Epithelial cell of proximal tubule (primary cell): ENCODE data around the gene CASP6. TPM values are rescaled to one million over a fixed set of nuclear protein-coding genes. Genes with fewer than 3 reads are reported as not detected.

Source experiments
- DNase-seq: peaks from one replicate; pipeline ENCODE4 v3.0.0-alpha.2; 2011; ENCODE audit warnings: low read depth
- H3K4me3 ChIP-seq: 2 replicates; pipeline ENCODE4 v1.5.1; 2011; ENCODE audit warnings: low read depth, mild to moderate bottlenecking, low read length
- CTCF ChIP-seq: conservative IDR thresholded peaks from 2 replicates; pipeline ENCODE4 v1.5.1; 2012; ENCODE audit warnings: low read depth, mild to moderate bottlenecking, low read length
- total RNA-seq: library from RNA; depleted of rRNA; stranded (reverse); fragments of >200 nt; gene quantifications from 2 replicates; pipeline ENCODE4 v1.2.3, GENCODE V29; 2015

The CASP6 gene
- total RNA-seq, 1 donor from 2014 or later: 59.7 TPM

GRCh38 chr4:109729718-109730618 lies 26.7 kb upstream of the CASP6 start, which contains the start of gene PLA2G12A:
TSS of gene PLA2G12A (minus strand) at chr4:109730070. CDS start at chr4:109729809, 261 bp downstream.
- no peak for DNase-seq
- no peak for TF ChIP-seq CTCF
- peak within 1 kb of the TSS; percentile 64 for H3K4me3 ChIP-seq

GRCh38 chr4:109729117-109729717 lies 26.0 kb upstream of the CASP6 start:
- DNase-seq: no peak
- H3K4me3 ChIP-seq: peak overlapping the region; percentile 64
- TF ChIP-seq CTCF: no peak

GRCh38 chr4:109728385-109728784 lies 25.1 kb upstream of the CASP6 start:
- H3K4me3 ChIP-seq: peak overlapping the region; percentile 64
- DNase-seq: no peak
- no peak for TF ChIP-seq CTCF

- DNase-seq: no peak
- no peak for TF ChIP-seq CTCF
- no peak overlapping the region for H3K4me3 ChIP-seq
Measured at GRCh38 chr4:109723110-109723509, 19.9 kb upstream of the CASP6 start.

GRCh38 chr4:109722357-109722756 lies 19.1 kb upstream of the CASP6 start:
- no peak for TF ChIP-seq CTCF
- no peak for DNase-seq
- H3K4me3 ChIP-seq: no peak overlapping the region

GRCh38 chr4:109721033-109721432 lies 17.8 kb upstream of the CASP6 start:
- H3K4me3 ChIP-seq: no peak overlapping the region

More at GRCh38 chr4:109721033-109721432, 17.8 kb upstream of the CASP6 start:
- no peak for TF ChIP-seq CTCF
- no peak for DNase-seq
